ENCODE results near the gene CBARP.

The CBARP gene

GRCh38 chr19:1233115-1233667, 4.6 kb downstream of the CBARP start:
- TF ChIP-seq CTCF (IDR thresholded peaks at IDR 0.05; ENCODE audit: control extremely low read depth, extremely low read depth, low read depth, missing control alignments), result no peak
- ChIA-PET CTCF (interaction anchor here (1.5 to 1.9 kb wide), 3 partner anchors 10 to 120 kb away, joined by 5 read pairs; no protein-coding TSS in a partner anchor), POLR2A (no interaction called here)
- DNase-seq (ENCODE audit: extremely low spot score), result no peak

GRCh38 chr19:1232652-1233072, 5.1 kb downstream of the CBARP start:
- CTCF ChIA-PET, result interaction anchor here (0.8 to 1.9 kb wide), 5 partner anchors 10 to 119 kb away, joined by 3 to 5 read pairs (median 5); no protein-coding TSS in a partner anchor
- no peak for DNase-seq (ENCODE audit: extremely low spot score)
- POLR2A ChIA-PET, result no interaction called here
- no peak for TF ChIP-seq CTCF (IDR thresholded peaks at IDR 0.05; ENCODE audit: control extremely low read depth, extremely low read depth, low read depth, missing control alignments)

- no peak for TF ChIP-seq CTCF (IDR thresholded peaks at IDR 0.05; ENCODE audit: control extremely low read depth, extremely low read depth, low read depth, missing control alignments)
- no peak for DNase-seq (ENCODE audit: extremely low spot score)
- ChIA-PET POLR2A (no interaction called here), CTCF (interaction anchor here (0.8 to 1.9 kb wide), 4 partner anchors 9 to 14 kb away, joined by 3 to 5 read pairs (median 4); no protein-coding TSS in a partner anchor)
These were observed 5.8 kb downstream of the CBARP start for GRCh38 chr19:1231729-1232637.

- POLR2A ChIA-PET, result no interaction called here
- CTCF ChIA-PET, result no interaction called here
- no peak for TF ChIP-seq CTCF (IDR thresholded peaks at IDR 0.05; ENCODE audit: control extremely low read depth, extremely low read depth, low read depth, missing control alignments)
- no peak for DNase-seq (ENCODE audit: extremely low spot score)
These were observed 6.9 kb downstream of the CBARP start for GRCh38 chr19:1230783-1231489.

- no peak for TF ChIP-seq CTCF (IDR thresholded peaks at IDR 0.05; ENCODE audit: control extremely low read depth, extremely low read depth, low read depth, missing control alignments)
- no peak for DNase-seq (ENCODE audit: extremely low spot score)
- ChIA-PET CTCF (interaction anchor here (0.7 kb wide), 1 partner anchor 10 kb away, joined by 3 read pairs; no protein-coding TSS in a partner anchor), POLR2A (interaction anchor here (0.6 kb wide), 1 partner anchor 22 kb away, joined by 3 read pairs; no protein-coding TSS in a partner anchor)
These were observed 7.7 kb downstream of the CBARP start for GRCh38 chr19:1229924-1230782.
